Endothelial cell of umbilical vein (primary cell): Measurements from ENCODE around the gene BET1.

Experiments used
- EZH2 ChIP-seq: IDR thresholded peaks from 2 replicates; pipeline ENCODE4 v1.6.1; 2012; ENCODE audit warnings: borderline replicate concordance, low read depth, mild to moderate bottlenecking, moderate library complexity, low read length, inconsistent platforms; ENCODE audit not compliant: severe bottlenecking
- JUN ChIP-seq: IDR thresholded peaks from 2 replicates; pipeline ENCODE4 v1.6.1; 2011; ENCODE audit warnings: borderline replicate concordance, low read depth; ENCODE audit not compliant: insufficient read length, insufficient read depth

DNA sequence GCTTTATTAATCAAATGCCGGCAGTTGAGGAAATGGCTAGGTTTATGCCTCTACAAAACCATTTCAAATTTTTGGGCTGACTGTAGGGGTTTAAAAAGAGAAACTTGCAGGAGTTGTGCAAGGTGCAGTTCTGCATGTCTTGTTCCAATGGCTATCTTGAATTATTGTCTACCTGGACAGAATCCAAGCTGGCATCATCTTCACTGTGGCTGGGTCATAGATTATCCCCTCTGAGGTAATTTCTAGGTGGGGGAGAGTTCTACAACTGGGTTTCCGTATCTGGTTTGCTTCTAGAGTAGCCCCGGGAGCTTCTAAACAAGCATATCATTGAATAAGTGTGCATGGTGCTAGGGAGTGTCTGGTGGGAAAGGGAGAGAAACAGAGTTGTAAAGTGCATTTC is 16.9 kb downstream of the BET1 start:
- no peak for TF ChIP-seq EZH2
- no peak for TF ChIP-seq JUN
